DOHH2 (cell line): Measurements from ENCODE around the gene LSAMP.

Experiments
- CTCF ChIP-seq: fragments of 200-600 bp; sonication (generic); IDR thresholded peaks from one replicate; pipeline ENCODE4 v1.5.1; 2014; ENCODE audit warnings: antibody characterized with exemption, mild to moderate bottlenecking, low read depth, low read length; ENCODE audit not compliant: poor library complexity, severe bottlenecking
- EZH2phosphoT487 ChIP-seq: fragments of 200-600 bp; sonication (generic); IDR thresholded peaks from 2 replicates; pipeline ENCODE4 v1.6.1; 2017; ENCODE audit warnings: borderline replicate concordance, mild to moderate bottlenecking, antibody characterized with exemption, low read length, moderate library complexity, mixed read lengths

- TF ChIP-seq CTCF (no peak), EZH2phosphoT487 (no peak)
These were observed 617.8 kb downstream of the LSAMP start for GRCh38 chr3:115827495-115827894.
